Memory B cell (primary cell): ENCODE data around the gene WDPCP.
"Not testable (repeated sequence)": the region's sequence is repeated elsewhere in the genome, so short reads cannot be mapped to it uniquely, and the experiment has no call there.

Experiments
- ATAC-seq: fragments of 150-1000 bp; cut with Tn5 transposase; 2 replicates; pipeline ENCODE4 v1.10.0; 2021; ENCODE audit warnings: low read depth, mild to moderate bottlenecking, moderate library complexity
- DNase-seq, 2 donors: peaks; one replicate each; pipeline ENCODE4 v3.0.0; 2022; ENCODE audit warnings: low spot score in 2 of 2
- H3K27ac Mint-ChIP-seq: one replicate; pipeline ENCODE4 v1.8.0; 2022; ENCODE audit warnings: mild to moderate bottlenecking, moderate library complexity, mixed read lengths
- H3K27me3 Mint-ChIP-seq: one replicate; pipeline ENCODE4 v1.8.0; 2022; ENCODE audit warnings: mixed read lengths
- H3K36me3 Mint-ChIP-seq: one replicate; pipeline ENCODE4 v1.8.0; 2022; ENCODE audit warnings: mild to moderate bottlenecking, mixed read lengths
- H3K4me1 Mint-ChIP-seq: one replicate; pipeline ENCODE4 v1.8.0; 2022; ENCODE audit warnings: mixed read lengths
- H3K4me3 Mint-ChIP-seq: one replicate; pipeline ENCODE4 v1.8.0; 2022; ENCODE audit warnings: mild to moderate bottlenecking, moderate library complexity, mixed read lengths
- H3K9me3 Mint-ChIP-seq: one replicate; pipeline ENCODE4 v1.8.0; 2022; ENCODE audit warnings: mixed read lengths

The WDPCP gene

GRCh38 chr2:63580651-63581297, 7.5 kb downstream of the WDPCP start:
- H3K4me3 Mint-ChIP-seq: no peak overlapping the region
- H3K27me3 Mint-ChIP-seq: no peaks in the 10 kb centered on the region
- no peaks in the 10 kb centered on the region for H3K36me3 Mint-ChIP-seq
- peaks cover 8% of the 10 kb centered on the region for H3K4me1 Mint-ChIP-seq
- no peak for ATAC-seq
- H3K27ac Mint-ChIP-seq: no peak overlapping the region
- H3K9me3 Mint-ChIP-seq: no peaks in the 10 kb centered on the region
- DNase-seq: no peak

DNA sequence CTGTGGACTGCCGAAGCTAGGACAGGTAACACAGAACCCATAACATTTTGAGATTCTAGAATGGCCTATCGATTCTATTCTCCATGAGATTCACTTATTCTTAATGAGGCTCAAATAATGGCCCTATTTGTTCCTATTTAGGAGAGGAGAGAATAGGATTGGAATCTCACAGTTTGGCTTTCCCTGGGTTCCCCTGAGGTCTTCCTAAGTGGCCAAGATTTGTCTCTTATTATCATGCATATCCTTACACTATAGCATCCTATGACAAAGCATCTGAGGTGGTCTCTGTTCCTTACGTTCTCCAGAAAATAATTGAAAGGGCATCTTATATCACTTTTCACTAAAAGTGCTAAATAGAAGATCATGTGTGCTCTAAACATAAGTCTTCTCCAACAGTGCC, 9.5 kb downstream of the WDPCP start:
- peaks cover 2% of the 10 kb centered on the region for H3K9me3 Mint-ChIP-seq
- H3K36me3 Mint-ChIP-seq: peaks cover 3% of the 10 kb centered on the region
- H3K27ac Mint-ChIP-seq: no peak overlapping the region
- ATAC-seq (no peak), DNase-seq (no peak)
- no peak overlapping the region for H3K4me3 Mint-ChIP-seq
- H3K27me3 Mint-ChIP-seq: no peaks in the 10 kb centered on the region
- peaks cover 8% of the 10 kb centered on the region for H3K4me1 Mint-ChIP-seq

DNA sequence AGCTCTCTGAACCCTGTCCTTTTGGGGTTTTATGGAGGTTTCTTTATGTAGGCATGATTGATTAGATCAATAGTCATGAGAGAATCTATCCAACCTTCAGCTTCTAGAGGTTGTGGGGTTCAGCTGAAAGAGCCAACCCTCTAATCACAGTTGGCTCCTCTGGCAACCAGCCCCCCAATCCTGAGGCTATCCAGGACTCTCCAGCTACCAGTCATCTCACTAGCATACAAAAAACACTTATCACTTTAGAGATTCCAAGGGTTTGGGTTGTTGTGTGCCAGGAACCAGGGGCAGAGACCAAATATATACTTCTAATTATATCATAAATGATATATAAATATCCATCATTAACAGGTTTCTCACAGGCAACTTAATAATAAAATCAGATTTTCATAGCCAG, 11.7 kb downstream of the WDPCP start:
- Mint-ChIP-seq H3K4me1 (peaks cover 8% of the 10 kb centered on the region), H3K9me3 (peaks cover 2% of the 10 kb centered on the region), H3K27ac (no peak overlapping the region), H3K36me3 (peaks cover 4% of the 10 kb centered on the region), H3K4me3 (no peak overlapping the region), H3K27me3 (no peaks in the 10 kb centered on the region)
- ATAC-seq (no peak), DNase-seq (no peak)

- not testable (repeated sequence) for H3K36me3 Mint-ChIP-seq, H3K27ac Mint-ChIP-seq, H3K27me3 Mint-ChIP-seq, H3K4me1 Mint-ChIP-seq, H3K9me3 Mint-ChIP-seq, H3K4me3 Mint-ChIP-seq, DNase-seq, ATAC-seq
These were observed 14.4 kb downstream of the WDPCP start for GRCh38 chr2:63573726-63574345.

DNA sequence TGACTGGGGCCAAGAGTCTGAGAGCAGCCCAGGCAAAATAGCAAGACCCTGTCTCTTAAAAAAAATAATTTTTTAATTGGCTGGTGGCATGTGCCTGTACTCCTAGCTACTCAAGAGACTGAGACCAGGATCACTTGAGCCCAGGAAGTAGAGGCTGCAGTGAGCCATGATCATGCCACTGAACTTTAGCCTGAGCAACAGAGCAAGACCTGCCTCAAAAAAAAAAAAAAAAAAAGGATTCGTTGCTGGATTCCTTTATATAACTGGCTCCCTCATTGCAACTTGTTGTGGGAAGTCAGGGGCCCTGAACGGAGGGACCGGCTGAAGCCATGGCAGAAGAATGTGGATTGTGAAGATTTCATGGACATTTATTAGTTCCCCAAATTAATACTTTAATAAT, 15.3 kb downstream of the WDPCP start:
- not testable (repeated sequence) for H3K4me3 Mint-ChIP-seq, H3K27me3 Mint-ChIP-seq, H3K4me1 Mint-ChIP-seq, H3K9me3 Mint-ChIP-seq, ATAC-seq, DNase-seq, H3K27ac Mint-ChIP-seq
- H3K36me3 Mint-ChIP-seq: peaks cover 10% of the 10 kb centered on the region

DNA sequence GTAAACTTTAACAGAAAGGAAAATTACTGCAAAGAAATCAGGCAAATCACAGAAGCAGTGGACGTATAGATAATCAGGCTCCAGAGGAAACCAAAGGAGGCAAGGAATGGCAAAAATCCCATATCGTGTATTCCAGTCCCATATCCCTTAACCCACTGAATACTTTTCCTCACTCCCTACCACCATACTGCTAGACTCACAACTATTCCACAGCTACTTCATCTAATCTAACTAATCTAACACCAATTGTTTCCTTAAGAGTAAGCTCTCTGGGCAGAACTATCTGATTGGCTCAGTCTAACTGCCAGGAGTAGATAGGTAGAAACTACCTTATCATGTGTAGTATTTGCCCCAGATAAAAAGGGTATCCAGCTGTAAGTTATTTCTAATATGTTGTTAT, 16.3 kb downstream of the WDPCP start:
- no peak for DNase-seq
- Mint-ChIP-seq H3K27ac (no peak overlapping the region), H3K4me3 (no peak overlapping the region), H3K4me1 (peaks cover 5% of the 10 kb centered on the region), H3K36me3 (peaks cover 16% of the 10 kb centered on the region), H3K27me3 (no peaks in the 10 kb centered on the region), H3K9me3 (peaks cover 8% of the 10 kb centered on the region)
- ATAC-seq: no peak

DNA sequence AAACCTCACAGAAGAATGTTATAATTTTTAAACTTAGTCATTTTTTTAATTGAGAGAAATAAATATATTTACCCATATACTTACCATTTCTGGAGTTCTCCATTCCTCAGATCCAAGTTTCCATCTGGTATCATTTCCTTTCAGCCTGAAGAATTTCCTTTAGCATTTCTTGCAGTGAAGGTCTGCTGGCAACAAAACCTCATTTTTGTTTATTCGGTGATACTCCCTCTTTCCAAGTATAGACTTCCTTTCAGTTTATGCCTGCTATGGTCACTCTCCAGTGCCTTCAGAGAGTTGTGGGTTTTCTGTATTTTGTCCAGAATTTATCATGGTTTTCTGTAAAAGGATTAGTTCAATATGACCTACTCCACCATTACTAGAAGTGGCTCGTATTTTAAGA, 17.0 kb downstream of the WDPCP start:
- Mint-ChIP-seq H3K9me3 (peaks cover 8% of the 10 kb centered on the region), H3K27ac (no peak overlapping the region), H3K4me3 (no peak overlapping the region), H3K27me3 (no peaks in the 10 kb centered on the region), H3K36me3 (peaks cover 18% of the 10 kb centered on the region), H3K4me1 (peaks cover 6% of the 10 kb centered on the region)
- no peak for ATAC-seq
- no peak for DNase-seq

DNA sequence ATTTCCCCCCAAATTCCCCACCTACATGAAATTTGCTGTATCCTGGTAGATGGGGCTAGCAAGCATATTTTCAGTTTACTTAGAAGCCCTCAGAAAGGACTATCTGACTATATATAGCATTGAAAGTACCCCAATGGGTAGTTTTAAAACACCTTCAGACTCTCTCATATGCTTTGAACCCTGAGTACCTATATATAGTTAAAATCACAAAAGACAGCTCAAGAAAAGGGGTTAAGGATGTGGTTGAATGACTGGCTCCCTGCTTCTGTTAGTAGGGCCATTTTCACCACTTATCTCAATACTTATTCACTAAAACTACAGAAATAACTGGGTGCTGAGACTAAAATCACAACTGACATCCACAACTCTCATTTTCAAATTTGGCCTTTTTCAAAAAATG, 18.5 kb downstream of the WDPCP start:
- Mint-ChIP-seq H3K27ac (no peak overlapping the region), H3K27me3 (no peaks in the 10 kb centered on the region), H3K9me3 (peaks cover 11% of the 10 kb centered on the region), H3K4me3 (no peak overlapping the region), H3K36me3 (peaks cover 20% of the 10 kb centered on the region), H3K4me1 (peaks cover 5% of the 10 kb centered on the region)
- no peak for ATAC-seq
- no peak for DNase-seq

DNA sequence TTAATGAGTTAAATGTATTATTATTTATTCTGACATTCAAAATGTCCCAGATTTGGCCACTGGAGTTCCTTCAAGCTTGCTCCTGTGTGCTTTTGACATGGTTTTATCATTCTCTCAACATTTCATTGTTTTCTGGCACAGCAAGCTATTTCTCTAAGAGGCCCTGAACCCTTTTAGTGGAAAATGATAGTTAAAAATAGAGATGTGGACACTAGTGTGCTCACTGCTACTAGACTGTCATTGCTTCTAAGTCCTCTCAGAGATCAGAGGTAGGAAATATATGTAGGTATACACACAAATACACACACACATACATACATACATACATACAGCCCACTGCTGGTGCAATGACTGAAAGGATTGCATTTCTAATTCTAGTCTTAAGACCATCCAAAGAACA, 25.5 kb downstream of the WDPCP start:
- Mint-ChIP-seq H3K4me3 (no peak overlapping the region), H3K9me3 (peaks cover 16% of the 10 kb centered on the region), H3K27ac (no peak overlapping the region), H3K27me3 (no peaks in the 10 kb centered on the region), H3K36me3 (peaks cover 39% of the 10 kb centered on the region), H3K4me1 (peaks cover 2% of the 10 kb centered on the region)
- ATAC-seq: no peak
- DNase-seq: no peak

DNA sequence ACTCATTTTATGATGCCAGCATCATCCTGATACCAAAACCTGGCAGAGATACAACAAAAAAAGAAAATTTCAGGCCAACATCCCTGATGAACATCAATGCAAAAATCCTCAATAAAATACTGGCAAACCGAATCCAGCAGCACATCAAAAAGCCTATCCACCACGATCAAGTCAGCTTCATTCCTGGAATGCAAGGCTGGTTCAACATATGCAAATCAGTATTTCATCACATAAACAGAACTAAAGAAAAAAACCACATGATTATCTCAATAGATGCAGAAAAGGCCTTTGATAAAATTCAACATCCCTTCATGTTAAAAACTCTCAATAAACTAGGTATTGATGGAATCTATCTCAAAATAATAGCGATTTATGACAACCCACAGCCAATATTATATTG, 29.4 kb downstream of the WDPCP start:
- not testable (repeated sequence) for H3K27me3 Mint-ChIP-seq, DNase-seq, ATAC-seq, H3K4me1 Mint-ChIP-seq, H3K27ac Mint-ChIP-seq, H3K4me3 Mint-ChIP-seq
- Mint-ChIP-seq H3K9me3 (peaks cover 16% of the 10 kb centered on the region), H3K36me3 (peaks cover 55% of the 10 kb centered on the region)

DNA sequence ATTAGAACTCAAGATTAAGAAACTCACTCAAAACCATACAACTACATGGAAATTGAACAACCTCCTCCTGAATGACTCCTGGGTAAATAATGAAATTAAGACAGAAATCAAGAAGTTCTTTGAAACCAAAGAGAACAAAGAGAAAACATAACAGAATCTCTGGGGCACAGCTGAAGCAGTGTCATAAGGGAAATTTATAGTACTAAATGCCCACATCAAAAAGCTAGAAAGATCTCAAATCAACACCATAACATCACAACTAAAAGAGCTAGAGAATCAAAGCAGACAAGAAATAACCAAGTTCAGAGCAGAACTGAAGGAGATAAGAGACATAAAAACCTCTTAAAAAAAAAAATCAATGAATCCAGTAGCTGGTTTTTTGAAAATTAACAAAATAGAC, 30.5 kb downstream of the WDPCP start:
- peaks cover 58% of the 10 kb centered on the region for H3K36me3 Mint-ChIP-seq
- not testable (repeated sequence) for ATAC-seq, H3K27ac Mint-ChIP-seq, H3K4me3 Mint-ChIP-seq, DNase-seq, H3K4me1 Mint-ChIP-seq, H3K27me3 Mint-ChIP-seq
- H3K9me3 Mint-ChIP-seq: peaks cover 16% of the 10 kb centered on the region

- H3K36me3 Mint-ChIP-seq: peaks cover 48% of the 10 kb centered on the region
- DNase-seq: no peak
- H3K27ac Mint-ChIP-seq: no peak overlapping the region
- no peaks in the 10 kb centered on the region for H3K27me3 Mint-ChIP-seq
- H3K4me1 Mint-ChIP-seq: no peaks in the 10 kb centered on the region
- H3K9me3 Mint-ChIP-seq: peaks cover 14% of the 10 kb centered on the region
- ATAC-seq: no peak
- H3K4me3 Mint-ChIP-seq: no peak overlapping the region
These were observed 32.3 kb downstream of the WDPCP start for GRCh38 chr2:63555931-63556330.

- Mint-ChIP-seq H3K27ac (no peak overlapping the region), H3K27me3 (no peaks in the 10 kb centered on the region), H3K36me3 (peaks cover 43% of the 10 kb centered on the region), H3K9me3 (peaks cover 15% of the 10 kb centered on the region), H3K4me1 (peaks cover 2% of the 10 kb centered on the region), H3K4me3 (no peak overlapping the region)
- ATAC-seq: no peak
- DNase-seq: no peak
These were observed 33.0 kb downstream of the WDPCP start for GRCh38 chr2:63555299-63555698.

DNA sequence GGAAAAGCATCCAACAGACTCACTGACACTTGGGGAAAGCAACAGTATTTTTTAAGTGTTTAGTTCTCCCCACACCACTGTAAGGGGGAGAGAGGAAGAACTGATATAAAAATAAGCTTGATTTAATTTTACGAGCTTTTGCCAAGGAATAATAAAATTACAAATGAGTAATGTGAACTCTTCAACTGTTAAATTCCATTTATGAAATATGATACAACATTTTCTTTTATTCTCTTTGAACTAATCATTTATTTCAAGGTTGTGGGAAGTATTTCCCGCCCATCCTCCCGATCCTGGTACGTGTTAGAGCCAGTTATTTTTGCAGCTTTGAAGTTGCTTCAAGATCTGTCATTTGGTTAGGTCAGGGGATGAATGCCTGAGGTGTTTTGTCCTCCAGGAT, 35.2 kb downstream of the WDPCP start:
- DNase-seq (no peak), ATAC-seq (no peak)
- Mint-ChIP-seq H3K9me3 (peaks cover 10% of the 10 kb centered on the region), H3K27me3 (no peaks in the 10 kb centered on the region), H3K4me1 (peaks cover 7% of the 10 kb centered on the region), H3K36me3 (peaks cover 32% of the 10 kb centered on the region), H3K4me3 (no peak overlapping the region), H3K27ac (no peak overlapping the region)

DNA sequence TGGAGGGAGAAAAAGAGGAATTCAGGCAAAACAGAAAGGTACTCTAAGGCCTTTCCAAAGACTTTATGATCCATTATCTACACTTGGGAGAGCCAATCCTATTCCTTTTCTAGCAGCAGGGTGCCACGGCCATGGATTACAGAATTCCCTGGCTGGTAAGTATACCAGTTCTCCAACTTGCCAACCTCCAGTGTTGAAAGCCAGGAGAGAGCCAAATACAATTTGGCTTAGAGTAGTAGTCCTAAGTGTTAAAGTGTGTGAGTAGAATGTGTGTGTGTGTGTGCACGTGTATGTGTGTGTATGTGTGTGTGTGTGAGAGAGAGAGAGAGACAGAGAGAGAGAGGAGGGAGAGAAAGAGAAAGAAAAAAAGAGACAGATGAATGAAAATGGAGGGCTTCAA, 43.3 kb downstream of the WDPCP start:
- DNase-seq (no peak), ATAC-seq (no peak)
- Mint-ChIP-seq H3K27me3 (no peaks in the 10 kb centered on the region), H3K9me3 (peaks cover 5% of the 10 kb centered on the region), H3K4me3 (no peak overlapping the region), H3K36me3 (peaks cover 8% of the 10 kb centered on the region), H3K27ac (no peak overlapping the region), H3K4me1 (peaks cover 11% of the 10 kb centered on the region)
